Psoas muscle (tissue), 8 donors: ENCODE measurements around the gene CHCHD6. TPM values are rescaled to one million over a fixed set of nuclear protein-coding genes. Genes with fewer than 3 reads are reported as not detected.

Experiments used
- ATAC-seq, 4 donors: fragments of 200-7000 bp; cut with Tn5 transposase; one replicate each; pipeline ENCODE4 v1.9.1; 2020; ENCODE audit warnings: moderate library complexity in 3 of 4, mild to moderate bottlenecking in 2 of 4
- DNase-seq, 2 donors: peaks; one replicate each; pipeline ENCODE4 v3.0.0-alpha.2; 2020
- H3K27ac ChIP-seq: fragments of 200-600 bp; one replicate; pipeline ENCODE4 v1.8.0; 2022
- H3K27me3 ChIP-seq, 3 donors: fragments of 200-600 bp in 1 of 3; one replicate each; pipeline versions ENCODE4 v1.6.1 to v1.8.0; 2013 to 2022; ENCODE audit warnings: low read length in 2 of 3, mild to moderate bottlenecking in 2 of 3, moderate library complexity in 1 of 3; ENCODE audit not compliant: insufficient read depth in 3 of 3
- H3K36me3 ChIP-seq, 2 donors: fragments of 200-600 bp in 1 of 2; one replicate each; pipeline versions ENCODE4 v1.6.1 to v1.8.0; 2013 to 2022; ENCODE audit warnings: low read depth in 1 of 2, mild to moderate bottlenecking in 1 of 2, moderate library complexity in 1 of 2; ENCODE audit not compliant: insufficient read depth in 1 of 2
- H3K4me1 ChIP-seq: fragments of 200-600 bp; one replicate; pipeline ENCODE4 v1.8.0; 2022
- H3K4me3 ChIP-seq: fragments of 200-600 bp; one replicate; pipeline ENCODE4 v1.8.0; 2022; ENCODE audit warnings: mild to moderate bottlenecking
- H3K9me3 ChIP-seq: fragments of 200-600 bp; one replicate; pipeline ENCODE4 v1.8.0; 2022
- CTCF ChIP-seq: fragments of 200-600 bp; IDR thresholded peaks from one replicate; pipeline ENCODE4 v1.8.0; 2022; ENCODE audit warnings: antibody characterized with exemption
- WGBS, 3 donors: extraction: QIAGEN DNeasy Blood & Tissue Kit; methylation state at CpG; one replicate each; pipeline versions ENCODE4 v1.1.6 to v1.1.7; 2013; 5-methylcytosine and 5-hydroxymethylcytosine counted together
- intact Hi-C, 2 donors: fragments of 100-400 bp; cut with DNase I; formaldehyde crosslinking; loops; one replicate each; pipeline versions ENCODE4 v1.11.0 to v1.14.2; 2022
- polyA plus RNA-seq, 3 donors: library from polyadenylated mRNA; stranded (reverse); fragments of 200-250 nt; gene quantifications; one replicate each; pipeline ENCODE4 v1.2.3, GENCODE V29; 2013
- total RNA-seq, 4 donors: library from RNA; stranded (reverse); fragmentation: NEBNext Ultra II Directional in 2 of 4; extraction: Animal tissue kit (Norgen Biotek cat#: 25700) in 2 of 4; gene quantifications; one replicate each; pipeline versions ENCODE4 v1.2.1 to v1.2.4, GENCODE V29; 2021 to 2023
- donor health status: healthy with polysubstance abuse.
- donor health status: DM: no; HTN: no; CAD: no; lungs with moderate emphysema.
- donor health status: Bipolar disorder and iron deficiency.
- donor health status: healthy.
- donor health status: DM: yes; HTN: yes; CAD: no.
- donor health status: DM: no; HTN: no; CAD: no.
- donor health status: DM: no; HTN: no; CAD: no.
- donor health status: DM: yes; HTN: yes; CAD: no.

CHCHD6 gene
- total and polyA plus RNA-seq, 7 donors = 2.4 to 13.8 (median 3.5) TPM

GRCh38 chr3:126911162-126912026 is 207.4 kb downstream of the CHCHD6 start:
- no peaks in the 10 kb centered on the region for H3K36me3 ChIP-seq
- peak overlapping the region; percentile 30 for H3K27ac ChIP-seq
- TF ChIP-seq CTCF = no peak
- no peaks in the 10 kb centered on the region for H3K4me1 ChIP-seq
- WGBS, 3 donors = 60 to 71% (median 62%) methylated on average over 15 of the region's 15 CpGs
- no peaks in the 10 kb centered on the region for H3K27me3 ChIP-seq
- H3K4me3 ChIP-seq = no peak overlapping the region
- intact Hi-C loops = no loop called here
- peak; percentile 72 to 86 (median 83) for ATAC-seq
- no peaks in the 10 kb centered on the region for H3K9me3 ChIP-seq
- peak; percentile 60 to 71 for DNase-seq

GRCh38 chr3:126912027-126912422 is 208.0 kb downstream of the CHCHD6 start:
- 93 to 100% (median 94%) methylated on average over 9 of the region's 9 CpGs for WGBS, 3 donors
- Histone ChIP-seq H3K36me3 (no peaks in the 10 kb centered on the region), H3K27me3 (no peaks in the 10 kb centered on the region), H3K4me3 (no peak overlapping the region), H3K27ac (no peak overlapping the region), H3K9me3 (no peaks in the 10 kb centered on the region), H3K4me1 (no peaks in the 10 kb centered on the region)
- ATAC-seq (no peak), DNase-seq (no peak)
- TF ChIP-seq CTCF = no peak
- intact Hi-C loops = no loop called here

GRCh38 chr3:126912491-126913195 is 208.6 kb downstream of the CHCHD6 start:
- H3K4me1 ChIP-seq = no peaks in the 10 kb centered on the region

GRCh38 chr3:126913524-126913923 is 209.5 kb downstream of the CHCHD6 start:
- WGBS, 3 donors = 90 to 95% (median 93%) methylated on average over 6 of the region's 6 CpGs
- Histone ChIP-seq H3K4me3 (no peak overlapping the region), H3K36me3 (no peaks in the 10 kb centered on the region), H3K27ac (no peak overlapping the region), H3K9me3 (no peaks in the 10 kb centered on the region), H3K4me1 (no peaks in the 10 kb centered on the region), H3K27me3 (no peaks in the 10 kb centered on the region)
- DNase-seq (no peak), ATAC-seq (no peak)
- intact Hi-C loops = no loop called here
- no peak for TF ChIP-seq CTCF

More at GRCh38 chr3:126912491-126913195, 208.6 kb downstream of the CHCHD6 start:
- Histone ChIP-seq H3K4me3 (no peak overlapping the region), H3K27me3 (no peaks in the 10 kb centered on the region), H3K36me3 (no peaks in the 10 kb centered on the region), H3K27ac (no peak overlapping the region), H3K9me3 (no peaks in the 10 kb centered on the region)
- no peak for TF ChIP-seq CTCF
- DNase-seq = no peak
- WGBS, 3 donors = 90 to 92% (median 90%) methylated on average over 12 of the region's 12 CpGs
- intact Hi-C loops = no loop called here
- no peak for ATAC-seq
